ENCODE results near the gene RXRB. TPM values are rescaled to one million over a fixed set of nuclear protein-coding genes. Genes with fewer than 3 reads are reported as not detected.

The RXRB gene
- total RNA-seq, 1 donor from 2014 or later = 46.6 TPM

- TF ChIP-seq CTCF (IDR thresholded peaks at IDR 0.05) = no peak
- H3K27me3 ChIP-seq = peaks cover 16% of the 10 kb centered on the region
- peaks cover 6% of the 10 kb centered on the region for H3K36me3 ChIP-seq
- H3K9me3 ChIP-seq = no peaks in the 10 kb centered on the region
- DNase-seq (no peak), ATAC-seq (no peak)
- peaks cover 17% of the 10 kb centered on the region for H3K4me1 ChIP-seq
- no peak overlapping the region for H3K4me3 ChIP-seq
- intact Hi-C loops (cut with DNase I) = no loop called here
- no peak overlapping the region for H3K27ac ChIP-seq
Observed at GRCh38 chr6:33216117-33216649, 15.7 kb upstream of the RXRB start.

GRCh38 chr6:33215271-33216116, 15.0 kb upstream of the RXRB start:
- H3K27me3 ChIP-seq = peaks cover 9% of the 10 kb centered on the region
- intact Hi-C loops (cut with DNase I) = no loop called here
- ATAC-seq = no peak
- no peak overlapping the region for H3K4me3 ChIP-seq
- peaks cover 8% of the 10 kb centered on the region for H3K36me3 ChIP-seq
- TF ChIP-seq CTCF (IDR thresholded peaks at IDR 0.05) = no peak
- no peaks in the 10 kb centered on the region for H3K9me3 ChIP-seq
- DNase-seq = no peak
- H3K27ac ChIP-seq = no peak overlapping the region
- peaks cover 17% of the 10 kb centered on the region for H3K4me1 ChIP-seq

- intact Hi-C loops (cut with DNase I) = no loop called here
- no peaks in the 10 kb centered on the region for H3K9me3 ChIP-seq
- H3K27me3 ChIP-seq = no peaks in the 10 kb centered on the region
- DNase-seq = no peak
- no peak for ATAC-seq
- H3K27ac ChIP-seq = no peak overlapping the region
- peaks cover 22% of the 10 kb centered on the region for H3K4me1 ChIP-seq
- TF ChIP-seq CTCF (IDR thresholded peaks at IDR 0.05) = no peak
- H3K36me3 ChIP-seq = peaks cover 21% of the 10 kb centered on the region
- H3K4me3 ChIP-seq = peak overlapping the region; percentile 47
Observed at GRCh38 chr6:33213989-33214335, 13.5 kb upstream of the RXRB start.

- no peaks in the 10 kb centered on the region for H3K27me3 ChIP-seq
- peak overlapping the region; percentile 47 for H3K4me3 ChIP-seq
- peaks cover 21% of the 10 kb centered on the region for H3K36me3 ChIP-seq
- intact Hi-C loops (cut with DNase I) = no loop called here
- no peak for DNase-seq
- H3K4me1 ChIP-seq = peaks cover 25% of the 10 kb centered on the region
- ATAC-seq = peak; percentile 14
- no peak overlapping the region for H3K27ac ChIP-seq
- no peak for TF ChIP-seq CTCF (IDR thresholded peaks at IDR 0.05)
- no peaks in the 10 kb centered on the region for H3K9me3 ChIP-seq
Observed at GRCh38 chr6:33213166-33213988, 12.9 kb upstream of the RXRB start.

GRCh38 chr6:33212857-33213165, 12.3 kb upstream of the RXRB start:
- no peaks in the 10 kb centered on the region for H3K27me3 ChIP-seq
- DNase-seq = no peak
- no peaks in the 10 kb centered on the region for H3K9me3 ChIP-seq
- H3K4me1 ChIP-seq = peaks cover 25% of the 10 kb centered on the region
- no peak overlapping the region for H3K27ac ChIP-seq
- no peak for ATAC-seq
- no peak for TF ChIP-seq CTCF (IDR thresholded peaks at IDR 0.05)
- intact Hi-C loops (cut with DNase I) = no loop called here
- peak overlapping the region; percentile 47 for H3K4me3 ChIP-seq
- peaks cover 21% of the 10 kb centered on the region for H3K36me3 ChIP-seq
